Activated T-cell treated with anti-CD3 and anti-CD28 coated beads, Interleukin-2, amount 50 U/mL, for 24 hours (primary cell): Measurements from ENCODE around the gene CMC2.
A peak's percentile ranks its signal among the peaks of the same experiment; 100 is the strongest.

Source experiments
- DNase-seq: peaks from one replicate; pipeline ENCODE4 v3.0.0-alpha.2; 2020
- H3K27ac Mint-ChIP-seq: 2 replicates; pipeline ENCODE4 v1.8.0; 2020; ENCODE audit warnings: mild to moderate bottlenecking, mixed read lengths
- H3K27me3 Mint-ChIP-seq: 2 replicates; pipeline ENCODE4 v1.8.0; 2020; ENCODE audit warnings: mixed read lengths
- H3K36me3 Mint-ChIP-seq: 2 replicates; pipeline ENCODE4 v1.8.0; 2020; ENCODE audit warnings: low read depth, mixed read lengths
- H3K4me1 Mint-ChIP-seq: 2 replicates; pipeline ENCODE4 v1.8.0; 2020; ENCODE audit warnings: low read depth, mixed read lengths
- H3K4me3 Mint-ChIP-seq: 2 replicates; pipeline ENCODE4 v1.8.0; 2020; ENCODE audit warnings: mild to moderate bottlenecking, moderate library complexity, mixed read lengths
- H3K9me3 Mint-ChIP-seq: 2 replicates; pipeline ENCODE4 v1.8.0; 2020; ENCODE audit warnings: mixed read lengths

Gene CMC2

DNA sequence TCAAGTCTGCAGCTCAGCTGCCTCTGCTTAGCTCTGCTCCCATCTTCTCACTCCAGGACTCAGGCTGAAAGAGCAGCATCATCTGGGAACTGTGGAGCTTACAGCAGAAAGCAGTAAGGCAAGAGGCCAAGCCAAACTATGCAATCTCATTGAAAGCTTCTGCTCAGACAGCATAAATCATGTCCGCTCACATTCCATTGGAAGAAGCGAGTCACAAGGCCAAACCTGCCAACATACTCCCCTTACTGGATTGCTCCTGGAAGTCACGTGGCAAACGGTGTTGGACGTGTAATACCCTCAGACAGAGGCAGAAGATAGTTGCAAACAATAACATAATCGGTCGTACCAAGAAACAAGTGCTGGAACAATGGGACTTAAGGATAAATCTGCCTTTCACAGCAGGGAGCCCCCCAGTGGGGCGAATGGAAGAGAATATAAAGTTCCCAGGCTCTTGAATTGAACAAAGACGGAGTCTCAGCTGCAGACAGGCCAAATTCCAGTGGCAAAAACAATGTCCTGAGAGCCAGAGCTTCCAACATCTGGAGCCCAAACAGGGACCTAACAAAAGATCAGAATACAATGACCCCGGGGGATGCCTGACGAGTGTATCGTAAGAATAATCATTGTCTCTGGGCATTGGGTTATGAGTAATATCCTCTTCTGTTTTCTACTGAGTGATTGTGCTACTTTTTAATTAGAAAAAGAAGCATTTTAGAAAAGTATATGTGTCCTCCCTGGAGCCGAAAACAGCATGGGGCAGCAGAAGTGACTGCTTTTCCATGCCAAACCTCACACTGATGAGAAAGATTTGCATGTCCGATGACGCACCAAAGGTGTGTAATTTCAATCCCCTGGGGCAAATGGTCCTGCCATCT is 68.4 kb downstream of the CMC2 start:
- Mint-ChIP-seq H3K27me3 (peaks cover 35% of the 10 kb centered on the region), H3K36me3 (no peaks in the 10 kb centered on the region), H3K9me3 (no peaks in the 10 kb centered on the region), H3K4me3 (no peak overlapping the region), H3K4me1 (no peaks in the 10 kb centered on the region), H3K27ac (no peak overlapping the region)
- DNase-seq, result no peak

DNA sequence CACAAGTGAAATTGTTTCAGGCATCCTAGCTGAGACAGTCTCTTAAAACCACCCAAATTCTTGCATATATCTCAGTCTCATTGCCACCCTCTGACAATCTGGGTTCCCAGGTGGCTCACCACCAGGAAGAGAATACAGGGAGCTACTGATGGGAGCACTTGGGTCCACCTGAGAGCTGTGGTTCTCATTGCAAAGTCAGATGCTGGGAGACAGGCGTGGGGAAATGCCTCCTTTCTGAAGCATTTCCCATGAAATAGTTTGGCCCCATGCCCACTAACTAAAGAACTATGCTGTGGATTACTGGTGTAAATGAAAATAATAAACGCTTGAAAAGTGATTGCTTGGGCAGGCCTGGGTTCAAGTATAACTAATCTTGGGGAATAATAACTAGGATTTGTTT is 70.3 kb downstream of the CMC2 start:
- H3K27ac Mint-ChIP-seq, result no peak overlapping the region
- H3K27me3 Mint-ChIP-seq, result peaks cover 48% of the 10 kb centered on the region
- H3K4me1 Mint-ChIP-seq, result peaks cover 8% of the 10 kb centered on the region
- H3K4me3 Mint-ChIP-seq, result no peak overlapping the region
- no peak for DNase-seq
- no peaks in the 10 kb centered on the region for H3K36me3 Mint-ChIP-seq
- H3K9me3 Mint-ChIP-seq, result no peaks in the 10 kb centered on the region

DNA sequence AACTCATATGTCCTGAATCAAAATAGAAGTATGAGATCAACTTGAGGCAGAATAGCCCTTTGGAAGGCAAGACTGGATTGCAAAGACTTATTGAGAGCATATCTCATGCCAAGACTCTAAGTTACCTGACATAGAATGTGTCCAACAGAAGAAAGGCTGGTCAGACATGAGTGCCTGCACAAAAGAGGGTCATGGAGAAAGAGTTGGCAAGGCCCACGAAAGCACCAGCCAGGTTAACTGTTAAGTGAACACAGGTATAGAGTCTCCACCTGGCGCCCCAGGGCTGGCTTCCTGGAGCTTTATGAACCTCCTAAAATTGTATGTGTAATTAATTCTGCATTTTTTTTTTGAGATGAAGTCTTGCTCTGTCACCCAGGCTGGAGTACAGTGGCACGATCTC is 71.0 kb downstream of the CMC2 start:
- no peak for DNase-seq
- Mint-ChIP-seq H3K4me3 (no peak overlapping the region), H3K27me3 (peaks cover 54% of the 10 kb centered on the region), H3K9me3 (no peaks in the 10 kb centered on the region), H3K36me3 (no peaks in the 10 kb centered on the region), H3K4me1 (peaks cover 8% of the 10 kb centered on the region), H3K27ac (no peak overlapping the region)

DNA sequence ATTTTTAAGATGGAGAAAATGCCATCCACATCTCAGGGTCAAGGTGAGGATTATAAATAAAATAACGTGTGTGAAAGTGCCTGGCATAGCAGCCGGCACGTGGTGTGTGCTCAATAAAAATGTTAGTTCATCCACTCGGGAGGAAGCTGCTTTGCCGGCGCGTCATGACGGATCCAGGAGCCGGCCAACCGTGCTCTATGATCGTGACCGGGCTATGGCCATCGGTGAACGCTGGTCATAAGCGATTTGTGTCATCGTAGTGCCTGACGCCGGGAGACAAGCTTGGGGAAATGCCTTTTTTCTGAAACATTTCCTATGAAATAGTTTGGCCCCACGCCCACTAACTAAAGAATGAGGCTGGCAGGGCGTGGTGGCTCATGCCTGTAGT is 74.0 kb downstream of the CMC2 start:
- H3K4me3 Mint-ChIP-seq, result peak overlapping the region; percentile 55
- H3K27me3 Mint-ChIP-seq, result peaks cover 71% of the 10 kb centered on the region
- no peaks in the 10 kb centered on the region for H3K36me3 Mint-ChIP-seq
- H3K4me1 Mint-ChIP-seq, result peaks cover 8% of the 10 kb centered on the region
- peak; percentile 30 for DNase-seq
- H3K9me3 Mint-ChIP-seq, result peaks cover 3% of the 10 kb centered on the region
- no peak overlapping the region for H3K27ac Mint-ChIP-seq

DNA sequence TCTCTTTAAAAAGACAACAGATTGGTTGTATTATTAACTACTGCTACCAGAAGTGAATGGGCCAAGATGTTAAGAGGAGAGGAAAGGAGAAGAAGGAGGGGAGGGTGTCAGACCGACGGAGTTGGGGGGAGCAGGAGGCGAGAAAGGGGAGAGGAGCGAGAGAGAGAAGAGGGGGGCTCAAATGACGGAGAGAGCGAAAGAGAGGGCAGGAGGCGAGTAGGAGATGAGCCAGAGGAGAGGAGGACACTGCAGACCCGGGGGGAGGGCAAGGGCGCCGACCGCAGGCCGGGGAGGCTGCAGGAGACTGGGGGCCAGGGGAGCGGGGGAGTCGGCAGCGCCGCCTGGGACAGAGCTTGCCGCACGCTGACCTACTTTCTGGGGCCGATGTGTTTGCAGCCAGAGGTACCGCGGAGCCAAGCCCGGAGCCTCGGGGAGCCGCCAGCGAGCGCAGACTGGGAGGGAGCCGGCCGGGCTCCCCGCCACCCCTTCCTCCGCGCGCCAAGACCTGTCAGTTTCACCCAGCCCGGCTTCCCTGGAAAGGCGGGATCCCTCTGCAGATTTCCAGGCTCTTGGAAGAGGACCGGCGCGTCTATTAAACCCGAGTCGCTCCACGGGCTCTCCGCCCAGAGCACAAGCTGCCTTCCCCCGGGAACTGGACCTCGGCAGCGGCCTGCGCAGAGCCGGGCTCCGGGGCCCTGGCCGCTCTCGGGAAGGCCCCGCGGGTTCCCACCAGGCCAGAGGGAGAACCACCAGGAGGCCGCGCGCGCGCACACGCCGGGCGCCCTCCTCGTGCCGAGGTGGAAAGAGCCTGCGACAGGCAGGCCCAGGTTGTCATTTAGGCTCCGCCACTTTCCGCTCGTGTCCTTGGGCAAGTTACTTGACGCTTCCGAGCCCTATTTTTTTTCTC is 74.6 kb downstream of the CMC2 start:
- H3K4me3 Mint-ChIP-seq, result peak overlapping the region; percentile 55
- peaks cover 3% of the 10 kb centered on the region for H3K9me3 Mint-ChIP-seq
- H3K27me3 Mint-ChIP-seq, result peaks cover 70% of the 10 kb centered on the region
- H3K36me3 Mint-ChIP-seq, result no peaks in the 10 kb centered on the region
- H3K4me1 Mint-ChIP-seq, result peaks cover 8% of the 10 kb centered on the region
- peak; percentile 44 for DNase-seq
- H3K27ac Mint-ChIP-seq, result no peak overlapping the region

DNA sequence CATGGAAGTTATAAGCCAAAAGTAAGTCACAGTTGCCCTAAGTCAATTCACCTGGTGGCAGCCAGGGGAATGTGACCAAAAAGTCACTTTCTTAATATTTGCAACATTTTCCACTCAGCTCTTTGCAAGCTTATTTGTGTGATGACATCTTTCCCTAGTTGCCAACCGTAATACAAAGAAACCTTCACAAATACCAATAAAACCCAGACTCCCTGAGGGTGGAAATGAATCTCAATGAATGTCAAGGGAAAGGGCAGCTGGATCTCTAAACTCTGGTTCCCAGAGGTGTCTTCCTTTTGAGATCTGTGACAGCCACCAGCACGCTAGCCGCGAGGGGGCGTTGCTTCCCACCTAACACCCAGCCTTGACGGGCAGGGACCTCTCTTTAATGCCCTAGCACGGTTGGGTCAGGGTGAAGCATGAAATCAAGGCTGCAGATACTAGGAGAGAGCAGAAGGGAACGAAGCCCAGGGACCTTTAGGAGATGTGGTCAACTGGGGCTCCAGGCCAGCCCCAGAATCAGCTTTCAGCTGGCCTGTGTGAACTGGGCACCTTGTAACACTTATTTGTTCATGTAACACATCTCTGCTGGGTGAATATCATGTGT is 82.2 kb downstream of the CMC2 start:
- Mint-ChIP-seq H3K4me3 (no peak overlapping the region), H3K4me1 (peaks cover 3% of the 10 kb centered on the region), H3K36me3 (no peaks in the 10 kb centered on the region), H3K27me3 (peaks cover 16% of the 10 kb centered on the region), H3K27ac (peak overlapping the region; percentile 66), H3K9me3 (peaks cover 3% of the 10 kb centered on the region)
- peak; percentile 56 for DNase-seq

DNA sequence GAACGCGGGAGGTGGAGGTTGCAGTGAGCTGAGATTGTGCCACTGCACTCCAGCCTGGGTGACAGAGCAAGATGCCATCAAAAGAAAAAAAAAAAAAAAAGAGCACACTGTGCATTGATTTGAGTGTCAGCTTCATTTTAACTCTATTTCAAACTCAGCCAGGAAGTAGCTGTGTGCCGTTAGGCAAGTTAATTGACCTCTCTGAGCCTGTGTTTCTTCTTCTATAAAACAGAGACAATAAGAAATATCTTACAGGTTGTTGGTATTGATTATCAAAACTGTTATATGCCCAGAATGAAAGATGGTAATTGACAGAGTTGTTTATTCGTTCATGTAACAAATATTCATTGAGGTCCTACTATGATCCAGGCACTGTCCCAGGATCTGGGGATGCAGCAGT is 83.3 kb downstream of the CMC2 start:
- no peak overlapping the region for H3K27ac Mint-ChIP-seq
- peaks cover 3% of the 10 kb centered on the region for H3K9me3 Mint-ChIP-seq
- H3K4me1 Mint-ChIP-seq, result peaks cover 3% of the 10 kb centered on the region
- H3K27me3 Mint-ChIP-seq, result peaks cover 10% of the 10 kb centered on the region
- no peak overlapping the region for H3K4me3 Mint-ChIP-seq
- DNase-seq, result no peak
- H3K36me3 Mint-ChIP-seq, result no peaks in the 10 kb centered on the region
